Keratinocyte (primary cell): ENCODE data around the gene CDC20B. TPM values are rescaled to one million over a fixed set of nuclear protein-coding genes. Genes with fewer than 3 reads are reported as not detected.

Experiments used
- DNase-seq: peaks from one replicate; pipeline ENCODE4 v3.0.0-alpha.2; 2011; ENCODE audit warnings: low read depth, missing footprints, low spot score
- FAIRE-seq: peaks from 2 replicates; lab custom pipeline; 2011; peaks lifted over from hg19 to GRCh38; lab: Jason Lieb, UNC
- H2AFZ ChIP-seq: 2 replicates; pipeline ENCODE4 v1.6.0; 2012; ENCODE audit warnings: low read length, control low read depth, inconsistent platforms; ENCODE audit not compliant: control insufficient read depth
- H3K27ac ChIP-seq: 2 replicates; pipeline ENCODE4 v1.5.1; 2011; ENCODE audit warnings: low read length; ENCODE audit not compliant: control insufficient read depth, insufficient read depth
- H3K27me3 ChIP-seq: 3 replicates; pipeline ENCODE4 v1.6.0; 2011; ENCODE audit warnings: low read length; ENCODE audit not compliant: control insufficient read depth, insufficient read depth; ENCODE audit errors: extremely low read depth
- H3K36me3 ChIP-seq, 2 experiments: 2 replicates in 1 of 2; 3 replicates in 1 of 2; pipeline ENCODE4 v1.5.1; 2011; ENCODE audit warnings: low read length in 2 of 2, mild to moderate bottlenecking in 1 of 2; ENCODE audit not compliant: control insufficient read depth in 2 of 2, insufficient read depth in 2 of 2; ENCODE audit errors: extremely low read depth in 1 of 2
- H3K4me1 ChIP-seq: 3 replicates; pipeline ENCODE4 v1.5.1; 2011; ENCODE audit warnings: low read length; ENCODE audit not compliant: control insufficient read depth, insufficient read depth; ENCODE audit errors: extremely low read depth
- H3K4me2 ChIP-seq: 3 replicates; pipeline ENCODE4 v1.6.0; 2011; ENCODE audit warnings: low read depth, low read length; ENCODE audit not compliant: control insufficient read depth, insufficient read depth; ENCODE audit errors: extremely low read depth
- H3K4me3 ChIP-seq, 3 experiments: fragments of 200-600 bp in 1 of 3; sonication (generic) in 1 of 3; 2 replicates in 2 of 3; 3 replicates in 1 of 3; pipeline ENCODE4 v1.5.1; 2011 to 2016; ENCODE audit warnings: low read length in 3 of 3, mild to moderate bottlenecking in 3 of 3, control low read depth in 2 of 3, inconsistent platforms in 1 of 3, low read depth in 1 of 3, mixed read lengths in 1 of 3, mixed run types in 1 of 3, moderate library complexity in 1 of 3; ENCODE audit not compliant: control insufficient read depth in 2 of 3, insufficient read depth in 2 of 3; ENCODE audit errors: extremely low read depth in 1 of 3
- H3K79me2 ChIP-seq: 2 replicates; pipeline ENCODE4 v1.6.0; 2012; ENCODE audit warnings: low read length; ENCODE audit not compliant: control insufficient read depth, insufficient read depth
- H3K9ac ChIP-seq: 3 replicates; pipeline ENCODE4 v1.6.0; 2011; ENCODE audit warnings: low read length; ENCODE audit not compliant: control insufficient read depth, insufficient read depth; ENCODE audit errors: extremely low read depth
- H3K9me1 ChIP-seq: 3 replicates; pipeline ENCODE4 v1.6.0; 2011; ENCODE audit warnings: low read length; ENCODE audit not compliant: control insufficient read depth, insufficient read depth; ENCODE audit errors: extremely low read depth
- H3K9me3 ChIP-seq: 2 replicates; pipeline ENCODE4 v1.5.1; 2012; ENCODE audit warnings: low read depth, low read length; ENCODE audit not compliant: control insufficient read depth
- H4K20me1 ChIP-seq: 3 replicates; pipeline ENCODE4 v1.6.0; 2011; ENCODE audit warnings: low read length; ENCODE audit not compliant: control insufficient read depth, insufficient read depth; ENCODE audit errors: extremely low read depth
- EZH2 ChIP-seq: IDR thresholded peaks from one replicate; pipeline ENCODE4 v1.6.1; 2012; ENCODE audit warnings: inconsistent platforms, mild to moderate bottlenecking, low read length, moderate library complexity
- dilution Hi-C: fragments of 300-500 bp; cut with MboI; formaldehyde crosslinking; loops from one replicate; pipeline ENCODE4 v1.7.0; 2020; ENCODE audit warnings: low sequenced_read_pairs; ENCODE audit not compliant: extremely low pct_ligation_motif_present
- polyA plus RNA-seq, 5 experiments: library from polyadenylated mRNA; depleted of rRNA in 3 of 5; stranded (reverse) in 3 of 5; stranded (forward) in 1 of 5; unstranded in 1 of 5; fragments of >200 nt; gene quantifications; 1 replicate in 1 of 5; 2 replicates in 3 of 5; 3 replicates in 1 of 5; pipeline versions ENCODE4 v1.2.1 to v1.2.3, GENCODE V29; 2011 to 2012; ENCODE audit warnings: missing spikeins in 2 of 5, low read depth in 1 of 5, low replicate concordance in 1 of 5
- TF ChIP-seq, protein P1 (sequence below), 3 experiments: IDR thresholded peaks in 1 of 3; conservative IDR thresholded peaks in 1 of 3; optimal IDR thresholded peaks in 1 of 3; 2 replicates in 2 of 3; 3 replicates in 1 of 3; pipeline versions ENCODE3 to v1.5.1; 2011; ENCODE audit warnings: low read length in 3 of 3, mild to moderate bottlenecking in 3 of 3, moderate library complexity in 2 of 3, control low read depth in 1 of 3, inconsistent platforms in 1 of 3; ENCODE audit not compliant: insufficient read depth in 2 of 3; ENCODE audit errors: extremely low read depth in 1 of 3

CDC20B gene
- polyA plus RNA-seq, 1 donor (not counting 4 experiments of a cell fraction or from before 2014, with no cell fraction given), result 0.03 TPM

DNA sequence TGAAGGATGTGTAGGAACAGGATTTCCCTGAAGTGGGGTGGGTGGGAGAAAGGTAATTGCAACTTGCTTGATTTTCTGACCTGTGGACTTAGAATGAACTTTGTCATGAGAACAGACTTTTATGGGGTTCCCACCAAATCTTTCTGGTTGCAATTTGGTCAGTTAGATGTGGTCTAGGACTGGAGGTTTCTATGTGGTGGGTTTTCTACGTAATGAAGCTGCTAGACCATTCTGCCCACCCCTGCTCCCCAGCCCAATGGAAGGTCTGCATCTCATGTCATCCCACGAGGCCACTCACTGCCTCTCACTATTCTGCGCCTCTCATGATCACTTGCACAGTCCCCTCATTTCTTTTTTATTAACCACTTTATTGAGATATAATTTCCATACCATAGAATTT lies 108.5 kb downstream of the CDC20B start:
- Histone ChIP-seq H3K4me3 (no peak overlapping the region), H2AFZ (no peak overlapping the region), H3K27me3 (no peaks in the 10 kb centered on the region), H3K4me1 (peaks cover 5% of the 10 kb centered on the region), H3K4me2 (no peak overlapping the region), H3K9me3 (no peaks in the 10 kb centered on the region), H4K20me1 (no peaks in the 10 kb centered on the region), H3K27ac (no peak overlapping the region), H3K9me1 (no peaks in the 10 kb centered on the region), H3K79me2 (no peaks in the 10 kb centered on the region), H3K9ac (no peak overlapping the region), H3K36me3 (no peaks in the 10 kb centered on the region)
- TF ChIP-seq, protein P1, sequence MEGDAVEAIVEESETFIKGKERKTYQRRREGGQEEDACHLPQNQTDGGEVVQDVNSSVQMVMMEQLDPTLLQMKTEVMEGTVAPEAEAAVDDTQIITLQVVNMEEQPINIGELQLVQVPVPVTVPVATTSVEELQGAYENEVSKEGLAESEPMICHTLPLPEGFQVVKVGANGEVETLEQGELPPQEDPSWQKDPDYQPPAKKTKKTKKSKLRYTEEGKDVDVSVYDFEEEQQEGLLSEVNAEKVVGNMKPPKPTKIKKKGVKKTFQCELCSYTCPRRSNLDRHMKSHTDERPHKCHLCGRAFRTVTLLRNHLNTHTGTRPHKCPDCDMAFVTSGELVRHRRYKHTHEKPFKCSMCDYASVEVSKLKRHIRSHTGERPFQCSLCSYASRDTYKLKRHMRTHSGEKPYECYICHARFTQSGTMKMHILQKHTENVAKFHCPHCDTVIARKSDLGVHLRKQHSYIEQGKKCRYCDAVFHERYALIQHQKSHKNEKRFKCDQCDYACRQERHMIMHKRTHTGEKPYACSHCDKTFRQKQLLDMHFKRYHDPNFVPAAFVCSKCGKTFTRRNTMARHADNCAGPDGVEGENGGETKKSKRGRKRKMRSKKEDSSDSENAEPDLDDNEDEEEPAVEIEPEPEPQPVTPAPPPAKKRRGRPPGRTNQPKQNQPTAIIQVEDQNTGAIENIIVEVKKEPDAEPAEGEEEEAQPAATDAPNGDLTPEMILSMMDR (optimal IDR thresholded peaks at IDR 0.05 in 1 of 3, IDR thresholded peaks at IDR 0.05 in 1 of 3, conservative IDR thresholded peaks at IDR 0.05 in 1 of 3; ENCODE audit: extremely low read depth in 1 of 3, insufficient read depth in 2 of 3, low read length in 3 of 3), result no peak
- TF ChIP-seq EZH2, result no peak
- DNase-seq, result no peak
- dilution Hi-C loops, result no loop called here
- FAIRE-seq, result no peak

DNA sequence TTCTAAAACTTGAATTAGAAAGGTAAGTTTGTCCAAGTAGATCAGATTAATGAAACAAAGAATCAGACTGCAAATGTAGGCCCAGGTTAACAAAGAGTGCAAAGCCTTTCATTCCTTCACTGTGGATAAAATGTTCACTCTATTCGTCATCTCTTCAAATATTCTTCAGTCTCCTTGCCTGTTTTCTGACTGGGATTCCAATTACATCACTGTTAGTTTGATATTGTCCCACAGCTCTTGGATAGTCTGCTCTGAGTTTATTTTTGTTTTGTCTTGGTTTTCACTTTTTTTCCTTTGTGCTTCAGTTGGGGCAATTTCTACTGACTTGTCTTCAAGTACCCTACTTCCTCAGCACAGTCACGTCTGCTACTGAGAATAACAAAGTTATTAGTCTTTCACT lies 109.1 kb downstream of the CDC20B start:
- DNase-seq, result no peak
- Histone ChIP-seq H3K27ac (no peak overlapping the region), H3K36me3 (no peaks in the 10 kb centered on the region), H2AFZ (no peak overlapping the region), H3K9me3 (no peaks in the 10 kb centered on the region), H3K27me3 (no peaks in the 10 kb centered on the region), H3K4me2 (no peak overlapping the region), H3K4me3 (no peak overlapping the region), H3K79me2 (no peaks in the 10 kb centered on the region), H3K9ac (no peak overlapping the region), H3K4me1 (peaks cover 5% of the 10 kb centered on the region), H3K9me1 (no peaks in the 10 kb centered on the region), H4K20me1 (no peaks in the 10 kb centered on the region)
- no peak for TF ChIP-seq EZH2
- TF ChIP-seq, protein P1 (optimal IDR thresholded peaks at IDR 0.05 in 1 of 3, IDR thresholded peaks at IDR 0.05 in 1 of 3, conservative IDR thresholded peaks at IDR 0.05 in 1 of 3; ENCODE audit: extremely low read depth in 1 of 3, insufficient read depth in 2 of 3, low read length in 3 of 3), result no peak
- no peak for FAIRE-seq
- dilution Hi-C loops, result no loop called here
